ENCODE results near the gene VIPR2.
"Not testable (repeated sequence)": the region's sequence is repeated elsewhere in the genome, so short reads cannot be mapped to it uniquely, and the experiment has no call there.

VIPR2 gene

DNA sequence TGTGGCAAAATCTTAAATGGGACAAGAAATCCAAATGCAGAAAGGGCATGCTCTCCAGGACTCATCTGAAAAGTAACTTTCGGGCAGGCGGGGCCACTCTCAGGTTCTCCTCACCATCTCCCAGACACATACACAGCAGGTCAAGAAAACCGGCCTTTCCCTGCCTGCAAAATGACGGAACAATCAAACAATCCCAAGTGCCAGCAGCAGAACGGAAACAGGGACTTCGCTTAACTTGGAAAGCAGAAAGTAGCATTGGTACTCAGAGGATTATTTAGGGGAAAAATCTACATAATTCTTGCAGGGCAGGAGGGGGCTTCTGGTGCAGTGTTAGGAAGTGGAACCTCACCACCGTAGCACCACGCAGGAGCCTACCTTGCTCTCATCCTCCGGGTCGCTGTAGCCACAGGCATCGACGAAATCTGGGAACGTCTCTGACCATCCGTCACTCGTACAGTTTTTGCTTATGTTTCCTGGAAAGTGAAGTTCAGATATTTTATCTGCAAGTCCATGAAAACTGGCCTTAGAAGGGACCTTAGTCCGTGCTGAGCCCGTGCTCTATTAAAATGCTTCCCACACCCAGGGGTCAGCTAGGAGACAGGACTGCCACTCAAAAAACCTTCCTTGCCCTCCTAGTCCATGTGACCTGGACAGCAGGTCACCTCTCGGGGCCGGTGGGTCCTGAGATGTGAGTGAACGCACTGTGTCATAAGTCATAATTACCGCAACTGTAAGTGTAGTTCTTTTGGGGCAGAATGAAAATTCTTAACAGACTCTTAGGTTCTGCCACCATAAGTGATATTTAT lies 41.1 kb downstream of the VIPR2 start:
- peaks cover 8% of the 10 kb centered on the region for H3K27me3 Mint-ChIP-seq
- no peak overlapping the region for H3K27ac Mint-ChIP-seq

GRCh38 chr7:159102681-159103381 lies 41.8 kb downstream of the VIPR2 start:
- no peaks in the 10 kb centered on the region for H3K36me3 Mint-ChIP-seq
- H3K9me3 Mint-ChIP-seq: no peaks in the 10 kb centered on the region
- DNase-seq (ENCODE audit: low spot score in 2 of 2) (no peak), ATAC-seq (ENCODE audit: low read depth) (no peak)
- H3K4me1 Mint-ChIP-seq: no peaks in the 10 kb centered on the region
- H3K27ac Mint-ChIP-seq: no peak overlapping the region
- peaks cover 8% of the 10 kb centered on the region for H3K27me3 Mint-ChIP-seq
- H3K4me3 Mint-ChIP-seq: no peak overlapping the region

More for the DNA sequence above, 41.1 kb downstream of the VIPR2 start:
- Mint-ChIP-seq H3K4me1 (no peaks in the 10 kb centered on the region), H3K36me3 (no peaks in the 10 kb centered on the region), H3K9me3 (no peaks in the 10 kb centered on the region), H3K4me3 (no peak overlapping the region)
- ATAC-seq (ENCODE audit: low read depth): no peak
- no peak for DNase-seq (ENCODE audit: low spot score in 2 of 2)

- DNase-seq (ENCODE audit: low spot score in 2 of 2); ATAC-seq (ENCODE audit: low read depth); H3K27me3 Mint-ChIP-seq; H3K9me3 Mint-ChIP-seq; H3K36me3 Mint-ChIP-seq; H3K4me1 Mint-ChIP-seq; H3K4me3 Mint-ChIP-seq; H3K27ac Mint-ChIP-seq: not testable (repeated sequence)
Observed at GRCh38 chr7:159101661-159102091, 43.0 kb downstream of the VIPR2 start.

DNA sequence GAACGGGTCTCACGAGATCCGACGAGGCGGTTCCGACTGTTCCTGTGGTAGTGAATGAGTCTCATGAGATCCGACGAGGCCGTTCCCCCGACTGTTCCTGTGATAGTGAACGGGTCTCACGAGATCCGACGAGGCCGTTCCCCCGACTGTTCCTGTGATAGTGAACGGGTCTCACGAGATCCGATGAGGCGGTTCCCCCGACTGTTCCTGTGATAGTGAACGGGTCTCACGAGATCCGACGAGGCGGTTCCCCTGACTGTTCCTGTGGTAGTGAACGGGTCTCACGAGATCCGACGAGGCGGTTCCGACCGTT lies 43.6 kb downstream of the VIPR2 start:
- H3K27me3 Mint-ChIP-seq; ATAC-seq (ENCODE audit: low read depth); H3K27ac Mint-ChIP-seq; H3K36me3 Mint-ChIP-seq; DNase-seq (ENCODE audit: low spot score in 2 of 2); H3K4me3 Mint-ChIP-seq; H3K4me1 Mint-ChIP-seq; H3K9me3 Mint-ChIP-seq: not testable (repeated sequence)

GRCh38 chr7:159100281-159101082 lies 44.2 kb downstream of the VIPR2 start:
- not testable (repeated sequence) for H3K4me3 Mint-ChIP-seq; H3K36me3 Mint-ChIP-seq; H3K9me3 Mint-ChIP-seq; H3K27ac Mint-ChIP-seq; DNase-seq (ENCODE audit: low spot score in 2 of 2); H3K4me1 Mint-ChIP-seq; ATAC-seq (ENCODE audit: low read depth); H3K27me3 Mint-ChIP-seq

DNA sequence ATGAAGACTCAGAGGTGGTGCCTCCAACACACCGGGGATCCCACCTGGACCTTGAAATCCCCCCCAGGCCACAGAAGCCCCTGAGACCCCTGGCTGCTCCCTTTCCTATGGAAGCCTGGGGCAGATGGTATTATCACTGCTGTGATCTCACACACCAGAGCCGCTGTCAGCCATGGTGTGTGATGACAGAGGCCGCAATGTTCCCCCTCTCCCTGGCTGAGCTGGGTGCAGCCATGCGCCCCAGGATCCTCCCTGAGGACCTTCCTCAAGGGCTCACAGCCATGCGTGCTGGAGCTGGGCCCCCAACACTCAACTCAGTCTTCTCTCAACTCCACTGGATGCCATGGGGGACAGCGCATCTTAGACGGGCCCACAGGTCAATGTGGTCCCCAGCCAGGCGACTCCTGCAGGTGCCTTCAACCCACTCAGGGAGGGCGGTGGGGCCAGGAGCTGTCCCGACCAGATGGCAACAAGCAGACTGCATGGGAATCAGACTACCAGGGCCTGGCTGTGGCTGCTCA lies 44.9 kb downstream of the VIPR2 start:
- no peaks in the 10 kb centered on the region for H3K4me1 Mint-ChIP-seq
- no peaks in the 10 kb centered on the region for H3K9me3 Mint-ChIP-seq
- ATAC-seq (ENCODE audit: low read depth) (no peak), DNase-seq (ENCODE audit: low spot score in 2 of 2) (no peak)
- H3K27ac Mint-ChIP-seq: no peak overlapping the region
- no peak overlapping the region for H3K4me3 Mint-ChIP-seq
- H3K27me3 Mint-ChIP-seq: peaks cover 2% of the 10 kb centered on the region
- H3K36me3 Mint-ChIP-seq: no peaks in the 10 kb centered on the region

GRCh38 chr7:159098811-159099655 lies 45.6 kb downstream of the VIPR2 start:
- Mint-ChIP-seq H3K27ac (no peak overlapping the region), H3K27me3 (no peaks in the 10 kb centered on the region), H3K4me1 (no peaks in the 10 kb centered on the region), H3K36me3 (no peaks in the 10 kb centered on the region), H3K4me3 (no peak overlapping the region), H3K9me3 (no peaks in the 10 kb centered on the region)
- no peak for ATAC-seq (ENCODE audit: low read depth)
- no peak for DNase-seq (ENCODE audit: low spot score in 2 of 2)

DNA sequence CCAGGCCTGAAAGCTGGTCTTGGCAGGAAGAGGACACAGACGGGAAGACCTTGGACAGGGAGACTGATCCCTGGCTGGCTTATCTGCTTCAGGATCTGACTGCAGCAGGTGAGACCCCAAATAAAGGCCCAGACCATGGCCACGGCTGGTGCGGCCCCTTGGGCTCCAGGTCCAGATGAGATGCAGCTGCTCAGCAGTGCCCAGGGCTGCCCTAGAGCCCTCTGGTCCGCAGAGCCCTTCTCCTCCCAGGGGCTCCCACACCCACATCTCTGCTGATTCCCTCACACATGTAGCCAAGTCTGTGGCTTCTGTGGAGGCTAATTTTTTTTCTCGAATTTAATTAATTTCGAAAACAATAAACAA lies 46.3 kb downstream of the VIPR2 start:
- DNase-seq (ENCODE audit: low spot score in 2 of 2) (no peak), ATAC-seq (ENCODE audit: low read depth) (no peak)
- H3K36me3 Mint-ChIP-seq: no peaks in the 10 kb centered on the region
- H3K4me3 Mint-ChIP-seq: no peak overlapping the region
- no peaks in the 10 kb centered on the region for H3K27me3 Mint-ChIP-seq
- H3K4me1 Mint-ChIP-seq: no peaks in the 10 kb centered on the region
- H3K9me3 Mint-ChIP-seq: no peaks in the 10 kb centered on the region
- no peak overlapping the region for H3K27ac Mint-ChIP-seq

DNA sequence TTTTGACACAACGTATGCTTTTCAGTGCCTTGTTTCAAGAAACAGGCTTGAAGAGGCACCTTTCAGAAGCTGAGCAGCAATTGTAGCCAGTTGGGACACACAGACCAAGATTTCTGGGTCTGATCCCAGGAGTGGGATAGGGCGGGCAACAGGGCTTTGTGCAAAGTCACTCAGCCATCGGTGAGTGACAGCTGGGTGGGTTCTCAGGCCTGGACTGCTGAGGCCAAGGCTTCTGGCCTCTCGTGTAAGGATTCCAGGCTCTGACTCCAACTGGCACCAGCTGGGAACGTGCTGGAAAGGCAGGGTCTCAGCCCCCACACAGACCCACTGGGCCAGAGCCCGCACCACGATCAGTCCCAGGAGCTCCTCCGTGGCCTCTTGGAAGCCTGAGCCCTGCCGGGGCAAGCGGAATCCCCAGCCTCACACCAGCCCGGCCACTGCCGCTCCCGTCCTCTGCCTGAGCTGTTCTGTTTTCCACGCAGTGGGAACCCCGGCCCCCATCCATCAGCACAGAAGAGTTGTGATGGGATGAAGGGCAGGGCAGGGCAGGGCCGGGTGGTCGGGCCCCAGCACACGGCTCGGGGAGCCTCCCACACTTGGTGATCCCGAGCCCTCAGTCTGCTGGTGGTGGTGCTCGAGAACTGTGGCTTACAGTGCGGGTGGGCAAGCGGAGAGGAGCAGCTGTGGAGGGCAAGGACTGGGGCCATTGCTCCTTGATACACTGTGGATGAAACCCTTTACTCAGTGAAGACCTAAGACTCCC lies 46.8 kb downstream of the VIPR2 start:
- Mint-ChIP-seq H3K27me3 (no peaks in the 10 kb centered on the region), H3K9me3 (no peaks in the 10 kb centered on the region), H3K4me3 (no peak overlapping the region), H3K36me3 (no peaks in the 10 kb centered on the region), H3K27ac (no peak overlapping the region), H3K4me1 (no peaks in the 10 kb centered on the region)
- ATAC-seq (ENCODE audit: low read depth) (no peak), DNase-seq (ENCODE audit: low spot score in 2 of 2) (no peak)

- no peaks in the 10 kb centered on the region for H3K9me3 Mint-ChIP-seq
- no peaks in the 10 kb centered on the region for H3K4me1 Mint-ChIP-seq
- ATAC-seq (ENCODE audit: low read depth) (no peak), DNase-seq (ENCODE audit: low spot score in 2 of 2) (no peak)
- no peaks in the 10 kb centered on the region for H3K27me3 Mint-ChIP-seq
- H3K36me3 Mint-ChIP-seq: no peaks in the 10 kb centered on the region
- no peak overlapping the region for H3K4me3 Mint-ChIP-seq
- no peak overlapping the region for H3K27ac Mint-ChIP-seq
Observed at GRCh38 chr7:159096736-159097581, 47.7 kb downstream of the VIPR2 start.

DNA sequence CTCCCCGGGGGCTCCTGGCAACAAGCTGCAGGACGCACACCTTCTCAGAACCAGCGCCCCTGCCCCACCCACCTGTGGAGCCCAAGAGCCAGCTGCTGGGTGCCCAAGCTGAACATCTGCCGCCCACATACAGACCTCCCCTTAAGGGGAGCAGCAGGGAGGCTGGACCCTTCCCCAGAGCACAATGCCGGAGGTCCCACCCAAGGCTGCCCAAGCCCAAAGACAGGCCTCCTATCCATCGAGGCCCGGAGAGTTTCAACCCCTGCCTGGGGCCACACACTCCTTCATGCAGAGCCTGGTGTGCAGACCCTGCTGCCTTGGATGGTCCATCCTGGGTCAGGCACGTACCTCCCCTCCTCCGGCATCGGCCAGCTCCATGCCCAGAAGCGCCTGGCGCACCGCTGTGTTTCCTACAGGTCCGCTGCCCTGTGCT lies 48.7 kb downstream of the VIPR2 start:
- Mint-ChIP-seq H3K4me1 (no peaks in the 10 kb centered on the region), H3K27ac (no peak overlapping the region), H3K9me3 (no peaks in the 10 kb centered on the region), H3K36me3 (no peaks in the 10 kb centered on the region), H3K27me3 (no peaks in the 10 kb centered on the region), H3K4me3 (no peak overlapping the region)
- no peak for ATAC-seq (ENCODE audit: low read depth)
- no peak for DNase-seq (ENCODE audit: low spot score in 2 of 2)

Data from memory B cell (primary cell).